Head of caudate nucleus (tissue), 42 donors: Measurements from ENCODE around the gene EML6.
"Not testable (repeated sequence)": the region's sequence is repeated elsewhere in the genome, so short reads cannot be mapped to it uniquely, and the experiment has no call there.

Experiments
- DNase-seq, 42 donors: peaks; one replicate each; pipeline versions ENCODE4 v3.0.0 to v3.0.0-alpha.2; 2020 to 2021; ENCODE audit warnings: mixed read lengths in 7 of 42
- intact Hi-C: fragments of 100-400 bp; cut with DNase I; formaldehyde crosslinking; loops from one replicate; pipeline ENCODE4 v1.15.0; 2022

Gene EML6

DNA sequence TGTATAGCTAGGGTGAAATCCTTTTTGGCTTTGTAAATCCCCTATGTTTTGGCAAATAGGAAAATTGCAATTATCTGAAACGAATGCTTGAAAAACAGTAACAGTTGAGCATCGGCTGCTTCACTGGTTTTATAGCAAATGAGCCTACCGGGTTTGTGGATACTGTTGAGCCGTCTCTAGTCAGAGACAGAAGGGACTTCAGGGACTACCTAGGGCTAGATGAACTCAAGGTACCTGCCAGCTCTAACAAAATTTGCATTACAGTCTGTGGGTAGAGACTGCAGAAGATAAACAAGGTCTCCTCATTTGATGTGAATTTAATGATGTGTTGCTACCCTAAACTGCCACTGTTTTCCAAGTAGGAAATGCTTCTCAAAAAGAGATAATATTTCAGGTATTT lies 101.1 kb downstream of the EML6 start:
- DNase-seq: no peak
- intact Hi-C loops: no loop called here

DNA sequence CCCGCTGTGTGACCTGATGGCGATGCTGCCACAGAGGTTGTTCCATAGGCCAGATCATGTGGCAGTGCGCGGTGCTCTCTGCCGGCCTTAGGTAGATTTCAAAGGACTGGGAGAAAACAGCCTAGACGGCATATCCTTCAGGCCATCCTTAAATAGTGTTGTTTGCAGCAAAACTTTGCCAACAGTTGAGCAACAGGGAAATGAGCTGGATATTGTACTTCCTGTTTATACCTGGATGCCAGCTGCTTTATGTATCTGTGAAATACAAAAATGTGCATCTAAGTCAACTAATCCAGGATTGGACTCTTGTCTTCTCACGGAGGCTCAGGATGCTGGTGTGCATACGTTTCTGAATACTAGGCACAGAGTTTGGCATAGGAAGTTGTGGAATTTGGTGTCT lies 107.1 kb downstream of the EML6 start:
- DNase-seq: no peak
- intact Hi-C loops: loop anchor here (10.0 kb wide), 1 partner anchor 106 kb away; the partner anchor contains the start of gene EML6

DNA sequence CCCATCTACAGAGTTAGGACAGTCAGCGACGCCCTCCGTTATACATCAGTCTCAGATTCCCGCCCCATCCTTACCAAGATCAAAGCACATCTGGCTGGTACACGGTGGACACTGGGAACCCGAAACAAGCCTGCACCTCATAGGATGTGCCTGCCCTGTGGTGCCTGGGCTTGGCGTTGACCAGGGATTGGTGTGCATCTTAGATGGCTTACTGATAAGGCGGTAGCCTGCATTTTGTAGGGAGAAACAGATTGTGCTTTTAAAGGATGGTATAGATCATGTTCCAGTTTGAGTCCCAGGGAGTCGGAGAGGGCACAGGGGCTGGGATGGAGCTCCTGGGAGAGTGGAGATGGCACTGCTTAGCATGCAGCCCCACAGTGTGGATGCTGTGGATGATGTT lies 108.0 kb downstream of the EML6 start:
- intact Hi-C loops: loop anchor here (10.0 kb wide), 1 partner anchor 107 kb away; the partner anchor contains the start of gene EML6
- no peak for DNase-seq

DNA sequence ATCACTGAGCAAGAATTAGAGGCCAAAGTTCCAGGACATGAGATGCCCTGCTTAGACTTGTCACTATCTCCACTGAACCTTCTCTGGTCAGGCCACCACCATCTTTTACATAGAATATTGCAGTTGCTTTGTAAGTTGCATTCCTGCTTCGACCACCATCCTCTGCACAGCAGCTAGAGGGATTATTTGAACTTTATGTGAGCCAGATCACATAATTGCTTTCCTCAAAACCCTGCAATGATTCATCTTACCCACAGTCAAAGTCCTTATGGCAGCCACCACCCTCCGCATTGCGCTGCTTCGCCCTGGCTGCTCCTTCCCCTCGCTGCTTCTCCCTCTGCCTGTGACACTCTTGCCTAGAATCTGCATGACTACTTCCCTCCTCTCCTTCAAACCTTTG lies 111.3 kb downstream of the EML6 start:
- DNase-seq: peak in 3 of 42 donors; percentile 9 to 20 (median 16)

DNA sequence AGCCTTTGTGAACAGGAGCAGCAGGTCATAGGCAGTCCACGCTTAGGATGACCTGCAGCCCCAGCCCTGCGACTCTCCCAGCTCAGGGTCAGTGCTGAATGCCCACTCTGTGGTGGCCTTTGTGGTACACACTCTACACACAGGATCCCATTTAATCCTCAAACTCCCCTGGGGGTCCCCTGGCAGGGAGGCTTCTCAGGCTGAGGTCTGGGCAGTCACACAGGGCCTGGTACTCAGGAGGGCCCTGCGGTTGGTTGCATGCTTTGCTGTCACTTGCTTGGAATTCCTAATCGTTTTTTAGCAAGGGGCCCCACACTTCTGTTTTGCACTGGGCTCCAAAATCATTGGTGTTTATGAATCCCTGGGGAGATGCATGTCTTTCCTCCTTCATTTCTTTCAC lies 113.0 kb downstream of the EML6 start:
- no peak for DNase-seq
- intact Hi-C loops: loop anchor here (10.0 kb wide), 1 partner anchor 112 kb away; the partner anchor contains the start of gene EML6

More for the DNA sequence above, 111.3 kb downstream of the EML6 start:
- intact Hi-C loops: loop anchor here (10.0 kb wide), 1 partner anchor 110 kb away; the partner anchor contains the start of gene EML6

DNA sequence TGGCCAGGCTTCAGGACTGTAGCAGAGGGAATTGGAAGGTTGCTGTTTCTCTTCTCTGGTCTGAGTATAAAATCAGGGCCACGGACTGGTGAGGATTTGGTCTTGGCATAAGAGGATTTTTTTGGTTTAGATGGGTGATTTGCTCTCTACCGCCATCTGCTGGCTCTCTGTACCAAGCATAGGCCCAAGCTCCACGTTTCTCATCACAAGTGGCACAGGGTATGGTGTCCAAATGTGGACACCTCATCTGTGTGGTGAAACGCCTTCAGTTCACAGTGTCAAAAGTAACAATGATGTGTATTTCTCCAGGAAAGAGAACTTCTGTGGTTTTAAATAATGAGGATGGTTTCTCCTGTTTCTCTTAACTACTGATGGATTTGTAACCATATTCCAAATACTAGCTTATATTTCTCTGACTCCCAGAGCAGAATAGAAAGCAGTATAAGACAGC lies 115.1 kb downstream of the EML6 start:
- intact Hi-C loops: loop anchor here (10.0 kb wide), 1 partner anchor 114 kb away; the partner anchor contains the start of gene EML6
- DNase-seq: peak; percentile 7 to 91 (median 76)

DNA sequence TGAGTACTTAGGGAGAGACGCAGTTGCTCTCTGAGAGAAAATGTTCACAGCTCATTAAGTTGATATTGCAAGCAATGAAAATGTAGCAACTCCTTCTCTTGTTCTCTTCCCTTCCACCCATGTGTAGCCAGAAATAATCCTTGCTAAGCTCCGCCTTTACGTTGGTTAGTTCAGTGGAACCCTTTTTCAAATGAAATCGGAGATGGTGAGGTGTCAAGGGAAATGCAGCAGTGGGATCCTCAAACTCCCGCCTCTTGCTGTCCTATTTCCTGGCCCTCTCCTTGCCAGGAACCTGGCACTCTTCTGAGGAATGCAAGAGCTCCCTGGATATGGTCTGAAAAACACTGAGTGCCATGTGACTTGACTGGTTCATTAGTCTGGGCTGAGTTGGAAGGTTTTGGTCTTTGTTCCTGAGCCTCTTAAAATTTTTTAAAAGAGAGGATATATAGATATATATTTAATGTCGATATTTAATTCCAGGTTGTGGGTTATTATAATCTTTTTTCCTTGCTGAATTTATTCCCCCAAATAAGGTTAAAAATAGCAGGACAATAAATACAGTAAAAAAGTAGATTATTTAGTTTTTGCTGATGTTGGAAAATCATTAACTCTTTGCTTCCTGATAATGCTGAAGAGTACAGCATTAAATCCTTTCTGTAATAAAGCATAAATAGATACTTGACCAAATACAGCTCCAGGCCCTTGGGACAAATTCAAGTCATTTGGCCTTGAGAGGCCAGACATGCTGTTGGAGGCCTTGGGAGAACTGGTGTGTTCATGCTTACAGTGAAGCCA lies 116.2 kb downstream of the EML6 start:
- peak in 8 of 42 donors; percentile 13 to 57 (median 31) for DNase-seq
- intact Hi-C loops: loop anchor here (10.0 kb wide), 1 partner anchor 115 kb away; the partner anchor contains the start of gene EML6

DNA sequence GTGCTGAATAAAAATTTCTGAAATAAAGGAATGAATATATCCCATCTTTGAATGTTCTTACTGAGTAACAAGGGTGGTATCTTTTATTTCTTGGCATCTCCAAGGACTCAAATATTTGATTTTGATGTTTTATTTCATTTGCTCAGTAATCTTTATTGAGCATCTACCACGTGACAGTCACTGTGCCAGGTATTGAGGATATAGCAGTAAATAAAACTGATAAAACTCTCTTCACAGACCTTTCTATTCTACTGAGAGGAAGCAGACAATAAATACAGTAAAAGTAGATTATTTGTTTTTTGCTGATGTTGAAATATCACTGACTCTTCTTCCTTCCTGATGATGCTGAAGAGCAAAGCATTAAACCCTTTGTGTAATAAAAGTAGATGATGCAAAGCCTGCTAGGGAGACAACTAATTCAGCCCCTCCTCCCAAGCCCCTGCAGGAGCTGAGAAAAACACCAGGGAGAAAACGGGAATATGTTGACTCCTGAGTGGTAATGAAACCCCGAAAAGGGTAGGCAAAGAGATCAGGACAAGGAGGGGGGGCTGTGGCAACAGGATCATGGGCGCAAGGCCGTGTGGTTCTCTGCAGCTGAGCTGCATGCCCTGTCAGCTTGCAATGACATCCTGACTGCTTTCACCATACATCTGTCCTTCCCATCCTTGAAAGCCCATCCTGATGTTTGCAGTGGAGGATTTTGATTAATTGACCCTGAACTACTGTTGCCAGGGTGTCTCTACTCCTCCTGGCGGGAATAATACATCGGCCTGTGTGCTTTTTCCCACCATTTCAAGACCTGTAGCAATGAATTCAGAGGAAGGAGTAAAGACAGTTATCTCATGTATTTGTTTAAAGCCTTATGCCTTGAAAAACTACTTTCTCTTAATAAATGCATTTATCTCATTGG lies 117.4 kb downstream of the EML6 start:
- intact Hi-C loops: no loop called here
- DNase-seq: no peak

DNA sequence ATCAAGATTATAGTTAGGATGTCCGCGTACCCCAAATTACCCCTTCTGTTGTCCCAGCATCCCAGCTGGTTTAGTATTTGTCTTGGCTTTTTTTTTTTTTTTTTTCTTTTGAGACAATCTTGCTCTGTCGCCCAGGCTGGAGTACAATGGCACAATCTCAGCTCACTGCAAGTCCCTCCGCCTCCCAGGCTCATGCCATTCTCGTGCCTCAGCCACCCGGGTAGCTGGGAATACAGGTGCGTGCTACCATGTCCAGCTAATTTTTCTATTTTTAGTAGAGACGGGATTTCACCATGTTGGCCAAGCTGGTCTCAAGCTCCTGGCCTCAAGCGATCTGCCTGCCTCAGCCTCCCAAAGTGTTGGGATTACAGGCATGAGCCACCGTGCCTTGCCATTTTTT lies 118.0 kb downstream of the EML6 start:
- peak in 1 of 42 donors; percentile 29 for DNase-seq
- intact Hi-C loops: not testable (repeated sequence)

DNA sequence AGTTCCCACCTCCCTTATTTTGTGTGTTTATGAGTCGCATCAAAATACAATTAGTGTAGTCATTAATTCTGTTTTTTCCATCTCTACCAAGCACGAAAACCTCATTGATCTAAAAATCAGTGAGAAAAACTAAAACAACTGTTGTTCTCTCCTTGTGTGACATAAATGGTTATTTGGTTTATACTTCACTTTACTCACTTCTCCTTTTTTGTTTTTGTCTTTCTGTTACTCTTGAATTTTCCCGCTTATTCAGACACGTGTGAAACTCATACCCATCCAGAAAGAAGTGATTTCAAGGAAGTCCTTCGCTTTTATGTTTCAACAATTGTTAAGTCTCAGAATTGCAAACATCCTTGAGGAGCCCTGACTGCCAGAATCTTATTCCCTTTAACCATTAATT lies 121.6 kb downstream of the EML6 start:
- intact Hi-C loops: no loop called here
- no peak for DNase-seq

DNA sequence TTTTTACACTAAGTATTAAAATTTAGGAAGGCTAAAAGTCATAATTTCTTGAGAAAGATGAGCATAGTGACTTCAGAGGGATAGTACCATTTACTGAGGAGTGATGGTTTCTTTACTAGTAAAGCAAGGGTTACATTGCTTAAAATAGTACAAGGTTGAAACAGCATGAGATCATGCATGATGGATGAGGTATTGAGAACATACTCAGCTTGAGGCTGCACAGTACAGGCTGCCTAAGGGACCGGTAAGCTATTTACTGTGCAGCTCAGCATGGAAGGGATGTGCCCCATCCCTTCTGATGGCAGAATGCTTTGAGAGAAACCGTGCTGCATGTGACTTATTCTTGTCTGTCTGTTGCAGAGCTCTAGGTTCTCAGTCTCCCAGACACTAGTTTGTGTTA lies 122.1 kb downstream of the EML6 start:
- DNase-seq: no peak
- intact Hi-C loops: no loop called here

DNA sequence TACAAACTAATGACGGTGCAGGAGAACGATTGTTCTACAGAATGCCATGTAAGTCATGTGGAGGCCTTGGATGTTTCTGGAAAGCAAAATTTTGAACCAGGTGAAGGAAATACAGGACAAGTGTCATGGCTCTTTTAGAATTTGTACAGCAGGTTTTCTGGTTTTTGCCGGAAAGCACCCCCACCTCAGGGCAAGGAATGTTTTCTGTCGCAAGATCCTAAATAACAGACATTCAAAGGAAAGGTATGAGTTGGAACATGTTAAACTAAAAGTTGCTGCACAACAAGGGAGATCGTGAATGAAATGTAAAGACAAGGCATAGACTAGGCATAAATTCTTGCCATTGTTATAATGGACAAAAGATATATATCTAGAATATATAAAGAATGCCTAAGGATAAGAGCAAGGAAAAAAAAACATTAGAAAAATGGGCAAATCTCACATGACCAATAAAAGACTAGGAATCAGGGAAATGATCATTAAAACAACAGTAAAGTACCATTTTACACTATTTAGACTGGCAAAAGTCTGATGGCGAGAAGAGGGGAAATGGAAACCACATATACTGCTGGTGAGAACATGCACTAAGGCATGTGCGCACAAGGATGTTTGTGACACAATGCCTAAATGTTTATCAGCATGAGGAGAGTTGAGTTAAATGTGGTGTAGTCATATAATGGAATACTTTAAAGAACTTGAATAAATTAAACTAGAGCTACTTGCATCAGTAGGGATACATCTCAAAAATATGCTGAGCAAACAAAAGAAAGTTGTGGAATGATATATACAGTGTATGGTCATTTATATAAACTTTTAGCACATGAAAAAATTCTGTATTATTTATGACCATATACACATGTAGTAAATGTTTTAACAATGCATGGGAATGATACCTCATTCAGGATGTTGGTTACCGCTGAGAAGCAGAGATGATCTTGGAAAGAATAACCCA lies 127.0 kb downstream of the EML6 start:
- intact Hi-C loops: no loop called here

DNA sequence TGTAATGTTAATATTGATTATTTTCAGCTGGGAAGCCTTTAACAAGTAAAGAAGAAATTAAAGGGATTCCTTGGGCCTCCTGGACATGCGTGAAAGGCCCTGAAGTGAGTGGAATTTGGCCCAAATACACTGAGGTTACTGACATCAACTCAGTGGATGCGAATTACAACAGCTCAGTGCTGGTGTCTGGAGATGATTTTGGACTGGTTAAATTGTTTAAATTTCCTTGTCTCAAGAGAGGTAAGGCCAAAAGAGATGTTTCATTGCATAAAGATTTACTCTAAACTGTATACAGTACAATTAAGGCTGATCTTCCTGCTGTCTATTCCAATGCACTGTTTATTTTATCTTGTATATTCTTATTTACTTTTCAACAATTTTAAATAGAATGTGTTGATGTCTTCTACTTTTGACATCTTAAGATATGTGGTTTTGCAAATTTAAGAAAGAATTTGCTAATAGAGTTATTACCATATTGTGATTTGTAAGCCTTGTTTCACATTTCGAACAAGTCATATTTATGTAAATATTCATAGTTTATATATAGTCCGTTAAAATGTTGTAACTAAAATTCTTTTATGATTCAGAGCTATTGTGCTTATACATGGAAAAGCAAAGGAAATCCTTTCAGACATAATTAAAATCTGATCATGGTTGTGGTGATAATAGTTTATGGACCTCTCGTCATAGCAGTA lies 130.3 kb downstream of the EML6 start:
- no peak for DNase-seq
- intact Hi-C loops: no loop called here

More for the DNA sequence above, 127.0 kb downstream of the EML6 start:
- DNase-seq: no peak

DNA sequence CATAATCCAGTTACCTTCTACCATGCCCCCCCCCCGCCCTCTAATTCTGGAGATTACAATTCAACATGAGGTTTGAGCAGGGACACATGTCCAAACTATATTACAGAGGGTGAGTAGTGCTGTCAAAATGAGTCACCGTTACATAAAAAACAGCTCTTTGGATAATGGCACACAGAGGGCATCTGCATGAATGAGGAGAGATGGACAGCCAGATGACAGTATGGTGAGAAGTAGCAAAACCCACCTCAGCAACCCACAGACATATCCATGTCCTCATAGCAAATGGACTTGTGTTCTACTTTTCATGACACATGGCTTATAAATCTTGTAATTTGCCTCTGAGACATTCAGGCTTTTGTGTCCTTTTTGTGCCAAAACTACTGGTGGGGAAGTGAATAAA lies 132.0 kb downstream of the EML6 start:
- DNase-seq: no peak
- intact Hi-C loops: no loop called here

DNA sequence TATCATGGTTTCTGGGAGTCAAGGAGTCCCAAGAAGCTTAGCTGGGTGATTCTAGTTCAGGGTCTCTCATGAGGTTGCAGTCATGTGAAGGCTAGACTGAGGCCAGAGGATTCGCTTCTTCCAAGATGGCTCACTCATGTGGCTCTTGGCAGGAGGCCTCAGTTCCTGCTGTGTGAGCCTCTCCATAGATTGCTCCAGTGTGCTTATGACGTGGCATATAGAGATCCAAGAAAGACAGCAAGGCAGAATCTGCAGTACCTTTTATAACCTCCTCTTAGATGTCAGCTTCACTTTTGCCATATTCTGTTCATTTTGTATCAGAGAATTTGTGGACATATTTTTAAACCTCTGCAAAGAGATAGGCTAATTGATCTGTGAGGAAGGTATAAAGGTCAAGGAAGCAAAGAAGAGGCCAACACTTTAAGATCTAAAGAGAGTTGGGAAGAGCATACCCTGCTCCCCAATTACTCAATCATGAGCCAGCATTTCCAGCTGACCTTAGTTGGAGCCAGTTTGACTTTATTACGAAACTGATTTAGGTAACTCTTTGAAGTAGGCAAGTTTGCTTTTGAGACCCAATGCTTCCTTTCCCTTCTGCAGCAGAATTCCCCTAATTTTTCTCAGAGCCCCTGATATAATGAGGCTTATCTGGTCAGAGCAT lies 134.7 kb downstream of the EML6 start:
- no peak for DNase-seq
- intact Hi-C loops: no loop called here

DNA sequence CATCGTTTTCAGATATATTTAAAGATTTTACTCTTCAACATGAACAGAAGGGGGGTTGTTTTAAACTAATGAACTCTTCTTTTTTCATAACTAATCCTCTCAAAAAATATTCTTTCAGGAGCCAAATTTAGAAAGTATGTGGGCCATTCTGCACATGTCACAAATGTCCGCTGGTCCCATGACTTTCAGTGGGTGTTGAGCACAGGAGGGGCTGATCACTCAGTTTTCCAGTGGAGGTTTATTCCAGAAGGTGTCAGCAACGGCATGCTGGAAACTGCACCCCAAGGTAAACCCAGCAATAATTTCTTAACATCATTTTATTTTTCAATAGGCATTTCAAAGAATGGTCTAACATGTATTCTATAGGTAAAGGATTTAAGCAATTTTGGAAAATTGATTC lies 136.0 kb downstream of the EML6 start:
- intact Hi-C loops: no loop called here

DNA sequence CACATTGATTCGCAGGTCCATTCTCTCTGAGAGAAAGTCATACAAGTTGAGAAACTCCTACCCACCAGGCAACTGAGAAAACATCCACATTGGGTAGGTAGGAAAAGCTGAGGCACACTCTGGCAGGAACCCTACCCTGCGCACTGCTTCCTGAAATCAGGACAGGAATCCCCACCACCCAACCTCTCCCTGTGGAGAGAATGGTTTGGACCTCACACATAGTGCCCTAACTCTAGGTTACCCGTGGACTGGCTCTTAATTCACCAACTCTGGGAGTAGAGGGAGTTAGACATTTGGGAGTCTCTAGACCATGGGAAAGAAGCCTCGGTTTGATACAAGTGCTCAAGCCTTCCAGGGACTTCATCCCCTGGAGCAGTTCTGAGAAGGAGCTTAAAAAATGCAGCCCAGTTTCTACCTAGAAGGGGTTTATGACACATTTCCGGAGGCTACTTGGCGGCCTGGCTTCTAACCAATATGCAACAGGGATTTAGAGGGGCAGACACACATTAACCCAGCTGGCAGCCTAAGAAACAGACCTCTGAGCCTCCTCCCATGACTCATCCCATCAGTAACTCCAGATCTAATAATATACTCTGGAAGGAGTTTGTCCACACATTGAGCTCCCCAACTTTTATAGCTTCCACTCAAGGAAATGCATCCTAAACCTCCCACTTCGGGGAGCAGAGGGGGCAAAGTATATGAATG lies 136.7 kb downstream of the EML6 start:
- no peak for DNase-seq

More for the DNA sequence above, 136.0 kb downstream of the EML6 start:
- peak in 5 of 42 donors; percentile 15 to 50 (median 24) for DNase-seq

More for the DNA sequence above, 136.7 kb downstream of the EML6 start:
- intact Hi-C loops: no loop called here
